ENCODE measurements around the gene GNAI3. TPM values are rescaled to one million over a fixed set of nuclear protein-coding genes. Genes with fewer than 3 reads are reported as not detected.

The GNAI3 gene
- total RNA-seq, 1 donor from 2014 or later: 2.8 TPM

GRCh38 chr1:109509176-109510134 lies 39.0 kb upstream of the GNAI3 start, which contains the start of gene AMIGO1:
AMIGO1 (minus strand) TSS chr1:109509727; CDS start chr1:109508912, 815 bp downstream.
- peak within 1 kb of the TSS; percentile 84 to 98 for H3K4me3 ChIP-seq
- H3K4me1 ChIP-seq: peaks cover 0 to 15% of the 10 kb centered on the region in 2 donors
- H3K27me3 ChIP-seq: no peaks in the 10 kb centered on the region
- H3K36me3 ChIP-seq: no peaks in the 10 kb centered on the region
- H3K27ac ChIP-seq: peak within 1 kb of the TSS; percentile 42 to 53
- DNase-seq (ENCODE audit: low spot score in 2 of 2): peak in 1 of 2 donors; percentile 76
- intact Hi-C loops (cut with DNase I): loop anchor here (1.0 kb wide), 1 partner anchor 15 kb away; the partner anchor contains the start of gene CYB561D1
- TF ChIP-seq CTCF (IDR thresholded peaks at IDR 0.05): no peak
- H3K9me3 ChIP-seq: no peaks in the 10 kb centered on the region

GRCh38 chr1:109513110-109513710 lies 35.2 kb upstream of the GNAI3 start:
- Histone ChIP-seq H3K9me3 (no peaks in the 10 kb centered on the region), H3K36me3 (no peaks in the 10 kb centered on the region), H3K4me1 (peaks cover 0 to 15% of the 10 kb centered on the region in 2 donors), H3K27me3 (no peaks in the 10 kb centered on the region), H3K4me3 (no peak overlapping the region), H3K27ac (no peak overlapping the region)
- no peak for TF ChIP-seq CTCF (IDR thresholded peaks at IDR 0.05)
- DNase-seq (ENCODE audit: low spot score in 2 of 2): no peak
- intact Hi-C loops (cut with DNase I): no loop called here

- H3K4me1 ChIP-seq: peaks cover 0 to 7% of the 10 kb centered on the region in 2 donors
- no peak for DNase-seq (ENCODE audit: low spot score in 2 of 2)
- H3K27ac ChIP-seq: no peak overlapping the region
- H3K27me3 ChIP-seq: no peaks in the 10 kb centered on the region
- intact Hi-C loops (cut with DNase I): no loop called here
- no peak for TF ChIP-seq CTCF (IDR thresholded peaks at IDR 0.05)
- H3K36me3 ChIP-seq: no peaks in the 10 kb centered on the region
- no peak overlapping the region for H3K4me3 ChIP-seq
- H3K9me3 ChIP-seq: no peaks in the 10 kb centered on the region
These were observed 33.6 kb upstream of the GNAI3 start for GRCh38 chr1:109514846-109515245.

GRCh38 chr1:109516872-109517271 lies 31.5 kb upstream of the GNAI3 start:
- H3K9me3 ChIP-seq: no peaks in the 10 kb centered on the region
- no peak overlapping the region for H3K4me3 ChIP-seq
- no peaks in the 10 kb centered on the region for H3K4me1 ChIP-seq
- no peak for DNase-seq (ENCODE audit: low spot score in 2 of 2)
- H3K27ac ChIP-seq: no peak overlapping the region
- intact Hi-C loops (cut with DNase I): no loop called here
- H3K36me3 ChIP-seq: no peaks in the 10 kb centered on the region
- no peaks in the 10 kb centered on the region for H3K27me3 ChIP-seq
- TF ChIP-seq CTCF (IDR thresholded peaks at IDR 0.05): no peak

- intact Hi-C loops (cut with DNase I): no loop called here
- no peak for TF ChIP-seq CTCF (IDR thresholded peaks at IDR 0.05)
- no peak for DNase-seq (ENCODE audit: low spot score in 2 of 2)
These were observed 31.1 kb upstream of the GNAI3 start for GRCh38 chr1:109517337-109517736.

More at GRCh38 chr1:109517337-109517736, 31.1 kb upstream of the GNAI3 start:
- Histone ChIP-seq H3K4me1 (no peaks in the 10 kb centered on the region), H3K4me3 (no peak overlapping the region), H3K27ac (no peak overlapping the region), H3K27me3 (no peaks in the 10 kb centered on the region), H3K36me3 (no peaks in the 10 kb centered on the region), H3K9me3 (no peaks in the 10 kb centered on the region)

All from ascending aorta (tissue), 2 donors.